ENCODE data around the gene CCDC63.

- no peak for TF ChIP-seq CTCF (conservative IDR thresholded peaks at IDR 0.05; ENCODE audit: low read length)
- no peak for TF ChIP-seq EZH2phosphoT487 (IDR thresholded peaks at IDR 0.05; ENCODE audit: borderline replicate concordance, low read depth, low read length)
These were observed 83.0 kb downstream of the CCDC63 start for GRCh38 chr12:110929818-110930217.

Data from OCI-LY7 (cell line).